H1 (cell line): ENCODE data around the gene ZNF398. TPM values are rescaled to one million over a fixed set of nuclear protein-coding genes. Genes with fewer than 3 reads are reported as not detected.

Experiments used
- CTCF ChIA-PET: fragments of 300-600 bp; sonication (Branson Sonifier 250); formaldehyde crosslinking; loops from one replicate; lab custom pipeline; 2021; ENCODE audit not compliant: partially characterized antibody; lab: Charles Lee
- POLR2A ChIA-PET: fragments of 300-600 bp; sonication (Branson Sonifier 250); formaldehyde crosslinking; loops from one replicate; lab custom pipeline; 2021; ENCODE audit warnings: inconsistent platforms; ENCODE audit not compliant: partially characterized antibody; lab: Charles Lee
- DNase-seq, 2 experiments: peaks; one replicate each; pipeline versions ENCODE4 v3.0.0 to v3.0.0-alpha.2; 2010 to 2022; ENCODE audit warnings: low spot score in 2 of 2, low read depth in 1 of 2, mixed read lengths in 1 of 2
- FAIRE-seq: peaks from 2 replicates; lab custom pipeline; 2011; peaks lifted over from hg19 to GRCh38; lab: Jason Lieb, UNC
- H2AFZ ChIP-seq: 2 replicates; pipeline ENCODE4 v1.8.1; 2012; ENCODE audit warnings: low read length, inconsistent platforms
- H2AK5ac ChIP-seq: 2 replicates; pipeline ENCODE4 v1.6.1; 2013; ENCODE audit warnings: low read depth, low read length
- H2BK120ac ChIP-seq: replicated peaks from 2 replicates; pipeline ENCODE3; 2013; ENCODE audit warnings: low read depth, low read length, inconsistent platforms
- H2BK12ac ChIP-seq: 2 replicates; pipeline ENCODE4 v1.6.1; 2013; ENCODE audit warnings: low read depth, low read length
- H2BK15ac ChIP-seq: 2 replicates; pipeline ENCODE4 v1.6.1; 2013; ENCODE audit warnings: low read length
- H2BK20ac ChIP-seq: 2 replicates; pipeline ENCODE4 v1.6.1; 2013; ENCODE audit warnings: low read length
- H2BK5ac ChIP-seq: 2 replicates; pipeline ENCODE4 v1.6.1; 2013; ENCODE audit warnings: low read depth, low read length
- H3K14ac ChIP-seq: 2 replicates; pipeline ENCODE4 v1.6.1; 2013; ENCODE audit warnings: inconsistent platforms; ENCODE audit not compliant: insufficient read length
- H3K18ac ChIP-seq: 2 replicates; pipeline ENCODE4 v1.6.1; 2013; ENCODE audit warnings: low read length; ENCODE audit errors: extremely low read depth
- H3K23ac ChIP-seq: 2 replicates; pipeline ENCODE4 v1.6.1; 2013; ENCODE audit warnings: inconsistent platforms; ENCODE audit not compliant: insufficient read length
- H3K23me2 ChIP-seq: 2 replicates; pipeline ENCODE4 v1.6.1; 2013; ENCODE audit warnings: low read depth, low read length
- H3K27ac ChIP-seq: 2 replicates; pipeline ENCODE4 v1.6.1; 2011; ENCODE audit warnings: low read depth, low read length, inconsistent platforms
- H3K27me3 ChIP-seq, 4 experiments: replicated peaks in 1 of 4; 1 replicate in 1 of 4; 2 replicates in 3 of 4; pipeline versions ENCODE4 v1.6.1 to v1.8.1; 2011 to 2013; ENCODE audit warnings: low read length in 3 of 4, mild to moderate bottlenecking in 3 of 4, inconsistent platforms in 2 of 4, mixed read lengths in 2 of 4, moderate library complexity in 1 of 4; ENCODE audit not compliant: control insufficient read depth in 3 of 4, insufficient read depth in 3 of 4; ENCODE audit errors: extremely low read depth in 1 of 4
- H3K36me3 ChIP-seq, 4 experiments: 2 replicates each; pipeline versions ENCODE4 v1.6.1 to v1.8.1; 2011 to 2013; ENCODE audit warnings: mild to moderate bottlenecking in 4 of 4, low read length in 3 of 4, moderate library complexity in 2 of 4, control low read depth in 1 of 4, inconsistent platforms in 1 of 4; ENCODE audit not compliant: insufficient read depth in 4 of 4, control insufficient read depth in 2 of 4
- H3K4ac ChIP-seq: replicated peaks from 2 replicates; pipeline ENCODE3; 2013; ENCODE audit warnings: low read length, low read depth, mixed read lengths, inconsistent platforms; ENCODE audit not compliant: insufficient read length
- H3K4me1 ChIP-seq, 4 experiments: replicated peaks in 1 of 4; 1 replicate in 1 of 4; 2 replicates in 3 of 4; pipeline versions ENCODE4 v1.6.1 to v1.8.1; 2011 to 2013; ENCODE audit warnings: low read length in 3 of 4, inconsistent platforms in 2 of 4, mixed read lengths in 1 of 4; ENCODE audit not compliant: insufficient read depth in 4 of 4, control insufficient read depth in 3 of 4
- H3K4me2 ChIP-seq, 2 experiments: 2 replicates each; pipeline versions ENCODE4 v1.6.1 to v1.8.1; 2011 to 2013; ENCODE audit warnings: low read depth in 2 of 2, low read length in 2 of 2, control low read depth in 1 of 2, inconsistent platforms in 1 of 2, mild to moderate bottlenecking in 1 of 2; ENCODE audit not compliant: insufficient read depth in 1 of 2
- H3K4me3 ChIP-seq, 4 experiments: fragments of 200-600, 300-600 bp in 1 of 4; sonication (generic), shearing (Covaris generic), sonication (Bioruptor Twin) in 1 of 4; 2 replicates each; pipeline versions ENCODE4 v1.5.1 to v1.8.1; 2011 to 2016; ENCODE audit warnings: low read length in 4 of 4, low read depth in 3 of 4, control low read depth in 2 of 4, inconsistent platforms in 2 of 4, mild to moderate bottlenecking in 2 of 4, mixed read lengths in 1 of 4, moderate library complexity in 1 of 4; ENCODE audit not compliant: insufficient read depth in 2 of 4; ENCODE audit errors: extremely low read depth in 1 of 4
- H3K56ac ChIP-seq: replicated peaks from 2 replicates; pipeline ENCODE3; 2013; ENCODE audit warnings: low read depth, mild to moderate bottlenecking, mixed read lengths, low read length, inconsistent platforms; ENCODE audit not compliant: insufficient read length
- H3K79me1 ChIP-seq: 2 replicates; pipeline ENCODE4 v1.6.1; 2013; ENCODE audit warnings: low read depth, low read length, control low read depth
- H3K79me2 ChIP-seq, 2 experiments: 2 replicates each; pipeline versions ENCODE4 v1.6.1 to v1.8.1; 2012 to 2013; ENCODE audit warnings: low read length in 2 of 2, mild to moderate bottlenecking in 2 of 2, inconsistent platforms in 1 of 2; ENCODE audit not compliant: insufficient read depth in 2 of 2, control insufficient read depth in 1 of 2
- H3K9ac ChIP-seq, 4 experiments: replicated peaks in 1 of 4; 1 replicate in 1 of 4; 2 replicates in 3 of 4; pipeline versions ENCODE4 v1.6.1 to v1.8.1; 2011 to 2013; ENCODE audit warnings: low read depth in 3 of 4, low read length in 3 of 4, control low read depth in 2 of 4, mild to moderate bottlenecking in 2 of 4, moderate library complexity in 2 of 4, inconsistent platforms in 1 of 4; ENCODE audit errors: extremely low read depth in 1 of 4
- H3K9me3 ChIP-seq, 2 experiments: 2 replicates each; pipeline versions ENCODE4 v1.6.1 to v1.8.1; 2012 to 2013; ENCODE audit warnings: mild to moderate bottlenecking in 2 of 2, moderate library complexity in 2 of 2, control low read depth in 1 of 2, inconsistent platforms in 1 of 2, low read depth in 1 of 2, low read length in 1 of 2, mixed read lengths in 1 of 2; ENCODE audit not compliant: insufficient read depth in 2 of 2
- H4K20me1 ChIP-seq, 2 experiments: replicated peaks in 1 of 2; 2 replicates each; pipeline versions ENCODE3 to v1.8.1; 2011 to 2013; ENCODE audit warnings: inconsistent platforms in 2 of 2, low read length in 2 of 2, mild to moderate bottlenecking in 1 of 2; ENCODE audit not compliant: insufficient read depth in 2 of 2, control insufficient read depth in 1 of 2
- H4K5ac ChIP-seq: 2 replicates; pipeline ENCODE4 v1.6.1; 2013; ENCODE audit warnings: low read length, low read depth, mixed read lengths, inconsistent platforms; ENCODE audit not compliant: insufficient read length
- H4K8ac ChIP-seq: 2 replicates; pipeline ENCODE4 v1.8.0; 2013; ENCODE audit warnings: mild to moderate bottlenecking, moderate library complexity, low read length, inconsistent platforms; ENCODE audit not compliant: insufficient read depth; ENCODE audit errors: extremely low read depth
- H4K91ac ChIP-seq: replicated peaks from 2 replicates; pipeline ENCODE3; 2013; ENCODE audit warnings: low read length, mixed read lengths, inconsistent platforms; ENCODE audit not compliant: insufficient read length
- CBX5 ChIP-seq: fragments of 300-800, 300-1000 bp; sonication (generic); IDR thresholded peaks from 2 replicates; pipeline ENCODE4 v1.7.1; 2016; ENCODE audit warnings: antibody characterized with exemption, low read length, low read depth
- CEBPB ChIP-seq: IDR thresholded peaks from 2 replicates; pipeline ENCODE4 v1.6.1; 2012; ENCODE audit warnings: low read depth, low read length
- CTCF ChIP-seq, 3 experiments: IDR thresholded peaks; 1 replicate in 2 of 3; 2 replicates in 1 of 3; pipeline versions ENCODE4 v1.5.1 to v1.6.1; 2011; ENCODE audit warnings: low read length in 3 of 3, mild to moderate bottlenecking in 3 of 3, inconsistent platforms in 2 of 3, low read depth in 1 of 3, moderate library complexity in 1 of 3; ENCODE audit not compliant: insufficient read depth in 1 of 3; ENCODE audit errors: control extremely low read depth in 1 of 3
- HDAC2 ChIP-seq, 2 experiments: fragments of 300-600 bp in 1 of 2; sonication (generic) in 1 of 2; IDR thresholded peaks; 2 replicates each; pipeline ENCODE4 v1.6.1; 2011 to 2012; ENCODE audit warnings: low read depth in 2 of 2, low read length in 2 of 2, mild to moderate bottlenecking in 2 of 2, moderate library complexity in 2 of 2, borderline replicate concordance in 1 of 2, inconsistent platforms in 1 of 2
- KDM1A ChIP-seq: fragments of 200-600, 300-600 bp; sonication (generic); IDR thresholded peaks from 2 replicates; pipeline ENCODE4 v1.7.1; 2016; ENCODE audit warnings: mild to moderate bottlenecking, low read length, borderline replicate concordance
- NRF1 ChIP-seq: IDR thresholded peaks from 2 replicates; pipeline ENCODE4 v1.6.1; 2011; ENCODE audit warnings: mild to moderate bottlenecking, low read depth, low read length, improper control_type of control experiment
- POLR2AphosphoS5 ChIP-seq: IDR thresholded peaks from 2 replicates; pipeline ENCODE4 v1.6.1; 2011; ENCODE audit warnings: low read depth, low read length
- SIRT6 ChIP-seq: IDR thresholded peaks from one replicate; pipeline ENCODE4 v1.7.1; 2012; ENCODE audit warnings: low read length, inconsistent platforms
- SP2 ChIP-seq: IDR thresholded peaks from 2 replicates; pipeline ENCODE4 v1.6.1; 2012; ENCODE audit warnings: mild to moderate bottlenecking, low read length, inconsistent platforms
- SRF ChIP-seq: IDR thresholded peaks from 2 replicates; pipeline ENCODE4 v1.6.1; 2011; ENCODE audit warnings: mild to moderate bottlenecking, low read depth, low read length, moderate library complexity
- SUZ12 ChIP-seq: fragments of 200-600 bp; sonication (generic); IDR thresholded peaks from 2 replicates; pipeline ENCODE4 v1.6.1; 2012; ENCODE audit warnings: mild to moderate bottlenecking, inconsistent platforms, low read length, moderate library complexity, mixed read lengths
- TAF7 ChIP-seq: optimal IDR thresholded peaks from 2 replicates; pipeline ENCODE3; 2011; ENCODE audit warnings: low read depth, mild to moderate bottlenecking, inconsistent platforms, low read length, moderate library complexity, borderline replicate concordance
- TEAD4 ChIP-seq: IDR thresholded peaks from 2 replicates; pipeline ENCODE4 v1.6.1; 2012; ENCODE audit warnings: low read depth, low read length, inconsistent platforms, mixed read lengths
- WGBS, 2 experiments: shearing (Covaris generic) in 1 of 2; methylation state at CpG; one replicate each; pipeline versions ENCODE4 v1.1.6 to v1.1.7; 2013 to 2015; ENCODE audit warnings: low lambda C conversion rate in 2 of 2, mixed read lengths in 2 of 2, inconsistent platforms in 1 of 2, low coverage in 1 of 2, missing lambda C conversion rate in 1 of 2; ENCODE audit not compliant: insufficient replicate concordance in 2 of 2, insufficient coverage in 1 of 2, insufficient read length in 1 of 2; ENCODE audit errors: extremely low coverage in 1 of 2, missing lambda C conversion rate in 1 of 2; 5-methylcytosine and 5-hydroxymethylcytosine counted together
- polyA plus RNA-seq, 7 experiments: library from polyadenylated mRNA; depleted of rRNA in 3 of 7; stranded (reverse) in 5 of 7; unstranded in 2 of 7; fragments of >200 nt in 5 of 7; fragments of 200-250 nt in 2 of 7; gene quantifications; 1 replicate in 5 of 7; 2 replicates in 1 of 7; 4 replicates in 1 of 7; pipeline versions ENCODE4 v1.2.1 to v1.2.3, GENCODE V29; 2011 to 2013; ENCODE audit warnings: missing spikeins in 2 of 7, mixed read lengths in 2 of 7
- total RNA-seq: library from RNA; stranded (reverse); fragmentation: NEBNext Ultra II Directional; extraction: Animal tissue kit (Norgen Biotek cat#: 25700); gene quantifications from 2 replicates; pipeline ENCODE4 v1.2.1, GENCODE V29; 2021

Gene ZNF398
- total and polyA plus RNA-seq, 2 of the 8 experiments (the other 6 are each of a cell fraction or from before 2014, with no cell fraction given), result 52.7 to 63.5 TPM

- no peaks in the 10 kb centered on the region for H3K23me2 ChIP-seq
- no peak overlapping the region for H2AFZ ChIP-seq
- H2BK5ac ChIP-seq, result no peak overlapping the region
- H3K79me1 ChIP-seq, result peaks cover 2% of the 10 kb centered on the region
- no peak overlapping the region for H2AK5ac ChIP-seq
- DNase-seq (no peak), FAIRE-seq (no peak)
- H3K27me3 ChIP-seq, result no peaks in the 10 kb centered on the region
- no peaks in the 10 kb centered on the region for H3K9me3 ChIP-seq
- H3K79me2 ChIP-seq, result no peaks in the 10 kb centered on the region
- 92% methylated on average over 2 of the region's 2 CpGs; no CpG with 5 or more reads in 1 of the 2 experiments for WGBS, 2 experiments
- H2BK15ac ChIP-seq, result no peak overlapping the region
- H2BK20ac ChIP-seq, result no peak overlapping the region
- no peak overlapping the region for H2BK12ac ChIP-seq
- no peak overlapping the region for H3K23ac ChIP-seq
- no peak overlapping the region for H4K91ac ChIP-seq
- no peak overlapping the region for H3K4ac ChIP-seq
- no peaks in the 10 kb centered on the region for H3K4me1 ChIP-seq
- CTCF ChIA-PET, result no interaction called here
- H2BK120ac ChIP-seq, result no peak overlapping the region
- peaks cover 0 to 2% of the 10 kb centered on the region in 2 experiments for H4K20me1 ChIP-seq
- H3K18ac ChIP-seq, result no peak overlapping the region
- no peak overlapping the region for H4K8ac ChIP-seq
- H3K27ac ChIP-seq, result no peak overlapping the region
- H3K9ac ChIP-seq, result no peak overlapping the region
- POLR2A ChIA-PET, result interaction anchor here (2.0 to 2.3 kb wide), 2 partner anchors 14 to 21 kb away, joined by 5 to 6 read pairs; partner anchors contain the start of gene ZNF282
- no peak overlapping the region for H3K4me2 ChIP-seq
- peaks cover 21 to 82% (median 47%) of the 10 kb centered on the region in 4 experiments for H3K36me3 ChIP-seq
- no peak overlapping the region for H3K14ac ChIP-seq
- no peak overlapping the region for H4K5ac ChIP-seq
- no peak overlapping the region for H3K4me3 ChIP-seq
- H3K56ac ChIP-seq, result no peak overlapping the region
- TF ChIP-seq CEBPB, result no peak
- TF ChIP-seq SRF, result no peak
- TF ChIP-seq SP2, result no peak
- no peak for TF ChIP-seq POLR2AphosphoS5
- TF ChIP-seq SUZ12, result no peak
- no peak for TF ChIP-seq TEAD4
- no peak for TF ChIP-seq TAF7
- TF ChIP-seq NRF1, result no peak
- no peak for TF ChIP-seq CTCF (IDR thresholded peaks at IDR 0.05; ENCODE audit: control extremely low read depth in 1 of 3, insufficient read depth in 1 of 3, low read depth in 1 of 3, low read length in 3 of 3)
- TF ChIP-seq KDM1A, result no peak
- no peak for TF ChIP-seq HDAC2 (IDR thresholded peaks at IDR 0.05; ENCODE audit: borderline replicate concordance in 1 of 2, low read depth in 2 of 2, low read length in 2 of 2)
- no peak for TF ChIP-seq CBX5
- TF ChIP-seq SIRT6, result no peak
These were observed 69.1 kb downstream of the ZNF398 start for GRCh38 chr7:149216402-149216801.
